ENCODE measurements around the gene POLR2L.

The POLR2L gene

GRCh38 chr11:843086-843734 lies 881 bp upstream of the POLR2L start:
- TF ChIP-seq CTCF (IDR thresholded peaks at IDR 0.05), result no peak
- Histone ChIP-seq H3K4me2 (ENCODE audit: low read length) (peak overlapping the region; percentile 71), H3K27me3 (ENCODE audit: control insufficient read depth, insufficient read depth, low read length) (no peaks in the 10 kb centered on the region), H3K27ac (peak overlapping the region; percentile 61), H2AFZ (peak overlapping the region; percentile 62), H3K4me1 (peaks cover 3% of the 10 kb centered on the region), H3K36me3 (ENCODE audit: control insufficient read depth, insufficient read depth, low read length) (no peaks in the 10 kb centered on the region), H3K9me3 (ENCODE audit: control insufficient read depth, low read length) (no peaks in the 10 kb centered on the region), H3K79me2 (no peaks in the 10 kb centered on the region), H3K4me3 (ENCODE audit: low read depth, low read length) (peak overlapping the region; percentile 68), H3K9ac (no peak overlapping the region)

GRCh38 chr11:841981-842369 lies 354 bp downstream of the POLR2L start:
- peaks cover 3% of the 10 kb centered on the region for H3K4me1 ChIP-seq
- H3K9ac ChIP-seq, result no peak overlapping the region
- H3K27ac ChIP-seq, result peak overlapping the region; percentile 90
- H3K27me3 ChIP-seq (ENCODE audit: control insufficient read depth, insufficient read depth, low read length), result no peaks in the 10 kb centered on the region
- H3K36me3 ChIP-seq (ENCODE audit: control insufficient read depth, insufficient read depth, low read length), result no peaks in the 10 kb centered on the region
- H3K9me3 ChIP-seq (ENCODE audit: control insufficient read depth, low read length), result no peaks in the 10 kb centered on the region
- peak overlapping the region; percentile 94 for H2AFZ ChIP-seq
- no peak for TF ChIP-seq CTCF (IDR thresholded peaks at IDR 0.05)
- no peaks in the 10 kb centered on the region for H3K79me2 ChIP-seq
- peak overlapping the region; percentile 71 for H3K4me2 ChIP-seq (ENCODE audit: low read length)
- peak overlapping the region; percentile 68 for H3K4me3 ChIP-seq (ENCODE audit: low read depth, low read length)

- no peaks in the 10 kb centered on the region for H3K27me3 ChIP-seq (ENCODE audit: control insufficient read depth, insufficient read depth, low read length)
- H3K27ac ChIP-seq, result no peak overlapping the region
- H3K9me3 ChIP-seq (ENCODE audit: control insufficient read depth, low read length), result no peaks in the 10 kb centered on the region
- H3K4me3 ChIP-seq (ENCODE audit: low read depth, low read length), result no peak overlapping the region
- no peak overlapping the region for H2AFZ ChIP-seq
- H3K4me1 ChIP-seq, result peaks cover 3% of the 10 kb centered on the region
- no peaks in the 10 kb centered on the region for H3K79me2 ChIP-seq
- no peaks in the 10 kb centered on the region for H3K36me3 ChIP-seq (ENCODE audit: control insufficient read depth, insufficient read depth, low read length)
- H3K9ac ChIP-seq, result no peak overlapping the region
- TF ChIP-seq CTCF (IDR thresholded peaks at IDR 0.05), result no peak
- H3K4me2 ChIP-seq (ENCODE audit: low read length), result no peak overlapping the region
These were observed 2.3 kb downstream of the POLR2L start for GRCh38 chr11:839875-840617.

GRCh38 chr11:839280-839623 lies 3.1 kb downstream of the POLR2L start:
- no peaks in the 10 kb centered on the region for H3K27me3 ChIP-seq (ENCODE audit: control insufficient read depth, insufficient read depth, low read length)
- no peaks in the 10 kb centered on the region for H3K79me2 ChIP-seq
- no peak overlapping the region for H3K9ac ChIP-seq
- H3K4me2 ChIP-seq (ENCODE audit: low read length), result no peak overlapping the region
- peaks cover 3% of the 10 kb centered on the region for H3K4me1 ChIP-seq
- H3K4me3 ChIP-seq (ENCODE audit: low read depth, low read length), result no peak overlapping the region
- H3K36me3 ChIP-seq (ENCODE audit: control insufficient read depth, insufficient read depth, low read length), result no peaks in the 10 kb centered on the region
- no peak overlapping the region for H2AFZ ChIP-seq
- TF ChIP-seq CTCF (IDR thresholded peaks at IDR 0.05), result no peak
- no peaks in the 10 kb centered on the region for H3K9me3 ChIP-seq (ENCODE audit: control insufficient read depth, low read length)
- no peak overlapping the region for H3K27ac ChIP-seq

Data from parathyroid adenoma (tissue), 2 donors.